HG03064 (cell line): Measurements from ENCODE around the gene SKP2.
"Not testable (repeated sequence)": the region's sequence is repeated elsewhere in the genome, so short reads cannot be mapped to it uniquely, and the experiment has no call there.

Experiments
- ATAC-seq: cut with Tn5 transposase; IDR thresholded peaks from one replicate; pipeline ENCODE4 v1.9.1; 2021; ENCODE audit warnings: low read depth; ENCODE audit not compliant: unreplicated experiment

Gene SKP2

GRCh38 chr5:36151434-36152323, at the start of gene SKP2, which contains the start of gene LMBRD2:
SKP2 (plus strand) TSS chr5:36152111; CDS start chr5:36152263, 152 bp downstream.
LMBRD2 (minus strand) TSS chr5:36151887; CDS start chr5:36143349, 8,538 bp downstream.
- peak; percentile 99 for ATAC-seq

GRCh38 chr5:36105819-36106218, 46.1 kb upstream of the SKP2 start:
- ATAC-seq = no peak

GRCh38 chr5:36108758-36109460, 43.0 kb upstream of the SKP2 start:
- no peak for ATAC-seq

GRCh38 chr5:36111238-36111637, 40.7 kb upstream of the SKP2 start:
- ATAC-seq = no peak

GRCh38 chr5:36125868-36126267, 26.0 kb upstream of the SKP2 start:
- no peak for ATAC-seq

- no peak for ATAC-seq
Measured at GRCh38 chr5:36128795-36129194, 23.1 kb upstream of the SKP2 start.

- ATAC-seq = not testable (repeated sequence)
Measured at GRCh38 chr5:36129666-36130065, 22.2 kb upstream of the SKP2 start.

GRCh38 chr5:36133009-36133408, 18.9 kb upstream of the SKP2 start:
- ATAC-seq = not testable (repeated sequence)

- no peak for ATAC-seq
Measured at GRCh38 chr5:36135988-36136387, 15.9 kb upstream of the SKP2 start.

GRCh38 chr5:36136581-36136980, 15.3 kb upstream of the SKP2 start:
- no peak for ATAC-seq

GRCh38 chr5:36138900-36139683, 12.8 kb upstream of the SKP2 start:
- no peak for ATAC-seq

- ATAC-seq = no peak
Measured at GRCh38 chr5:36145311-36145710, 6.6 kb upstream of the SKP2 start.

- ATAC-seq = no peak
Measured at GRCh38 chr5:36146390-36146789, 5.5 kb upstream of the SKP2 start.

- no peak for ATAC-seq
Measured at GRCh38 chr5:36147681-36148080, 4.2 kb upstream of the SKP2 start.

GRCh38 chr5:36150676-36151433, 1.1 kb upstream of the SKP2 start:
- ATAC-seq = peak; percentile 18

GRCh38 chr5:36152324-36153297, 700 bp downstream of the SKP2 start:
- ATAC-seq = peak; percentile 0

GRCh38 chr5:36153298-36153677, 1.4 kb downstream of the SKP2 start:
- no peak for ATAC-seq

- no peak for ATAC-seq
Measured at GRCh38 chr5:36153726-36154125, 1.8 kb downstream of the SKP2 start.

GRCh38 chr5:36155291-36155690, 3.4 kb downstream of the SKP2 start:
- ATAC-seq = no peak
